ENCODE data around the gene SMAD3. TPM values are rescaled to one million over a fixed set of nuclear protein-coding genes. Genes with fewer than 3 reads are reported as not detected.

SMAD3 gene
- total RNA-seq, 2 experiments from 2014 or later: 74.1 to 75.9 TPM

GRCh38 chr15:67085818-67086636 is 20.6 kb downstream of the SMAD3 start:
- Mint-ChIP-seq H3K9me3 (no peaks in the 10 kb centered on the region), H3K4me1 (peaks cover 90% of the 10 kb centered on the region), H3K4me3 (peak overlapping the region; percentile 55), H3K27me3 (no peaks in the 10 kb centered on the region), H3K36me3 (peaks cover 9% of the 10 kb centered on the region), H3K27ac (peak overlapping the region; percentile 67)
- DNase-seq: no peak
- POLR2A ChIA-PET: interaction anchor here (0.6 to 2.8 kb wide), 15 partner anchors 13 to 436 kb away, joined by 3 to 15 read pairs (median 4); partner anchors contain the start of gene SMAD3
- ATAC-seq (ENCODE audit: low read depth): peak; percentile 48

- H3K27me3 Mint-ChIP-seq: peaks cover 2% of the 10 kb centered on the region
Measured at GRCh38 chr15:67086637-67086914, 21.2 kb downstream of the SMAD3 start.

GRCh38 chr15:67087507-67088172 is 22.2 kb downstream of the SMAD3 start:
- no peak overlapping the region for H3K27ac Mint-ChIP-seq
- peaks cover 2% of the 10 kb centered on the region for H3K27me3 Mint-ChIP-seq
- H3K9me3 Mint-ChIP-seq: no peaks in the 10 kb centered on the region
- H3K4me1 Mint-ChIP-seq: peaks cover 86% of the 10 kb centered on the region
- peaks cover 5% of the 10 kb centered on the region for H3K36me3 Mint-ChIP-seq
- DNase-seq: no peak
- POLR2A ChIA-PET: interaction anchor here (0.9 to 2.7 kb wide), 2 partner anchors 19 kb away, joined by 4 to 15 read pairs; no protein-coding TSS in a partner anchor
- H3K4me3 Mint-ChIP-seq: no peak overlapping the region
- no peak for ATAC-seq (ENCODE audit: low read depth)

More at GRCh38 chr15:67086637-67086914, 21.2 kb downstream of the SMAD3 start:
- Mint-ChIP-seq H3K4me1 (peaks cover 90% of the 10 kb centered on the region), H3K4me3 (peak overlapping the region; percentile 55), H3K27ac (peak overlapping the region; percentile 67), H3K36me3 (peaks cover 9% of the 10 kb centered on the region), H3K9me3 (no peaks in the 10 kb centered on the region)
- DNase-seq (no peak), ATAC-seq (ENCODE audit: low read depth) (no peak)
- POLR2A ChIA-PET: interaction anchor here (0.7 to 2.8 kb wide), 7 partner anchors 14 to 48 kb away, joined by 3 to 15 read pairs (median 4); no protein-coding TSS in a partner anchor

GRCh38 chr15:67089217-67090193 is 24.1 kb downstream of the SMAD3 start:
- H3K9me3 Mint-ChIP-seq: no peaks in the 10 kb centered on the region
- H3K27me3 Mint-ChIP-seq: peaks cover 2% of the 10 kb centered on the region
- H3K4me3 Mint-ChIP-seq: no peak overlapping the region
- ATAC-seq (ENCODE audit: low read depth): no peak
- peaks cover 8% of the 10 kb centered on the region for H3K36me3 Mint-ChIP-seq
- POLR2A ChIA-PET: no interaction called here
- peak overlapping the region; percentile 58 for H3K27ac Mint-ChIP-seq
- no peak for DNase-seq
- H3K4me1 Mint-ChIP-seq: peaks cover 79% of the 10 kb centered on the region

GRCh38 chr15:67090297-67091070 is 25.1 kb downstream of the SMAD3 start:
- DNase-seq (no peak), ATAC-seq (ENCODE audit: low read depth) (no peak)
- Mint-ChIP-seq H3K36me3 (peaks cover 13% of the 10 kb centered on the region), H3K27me3 (peaks cover 4% of the 10 kb centered on the region), H3K4me3 (peak overlapping the region; percentile 66), H3K9me3 (no peaks in the 10 kb centered on the region), H3K27ac (no peak overlapping the region), H3K4me1 (peaks cover 75% of the 10 kb centered on the region)
- POLR2A ChIA-PET: interaction anchor here (1.1 kb wide), 1 partner anchor 25 kb away, joined by 3 read pairs; the partner anchor contains the start of gene SMAD3

GRCh38 chr15:67091071-67091979 is 25.9 kb downstream of the SMAD3 start:
- Mint-ChIP-seq H3K4me3 (peak overlapping the region; percentile 66), H3K9me3 (no peaks in the 10 kb centered on the region), H3K27ac (peak overlapping the region; percentile 64), H3K4me1 (peaks cover 73% of the 10 kb centered on the region), H3K27me3 (peaks cover 4% of the 10 kb centered on the region), H3K36me3 (peaks cover 18% of the 10 kb centered on the region)
- POLR2A ChIA-PET: interaction anchor here (1.0 to 2.8 kb wide), 3 partner anchors 11 to 43 kb away, joined by 3 to 13 read pairs (median 5); partner anchors contain the start of gene SMAD3
- DNase-seq (peak; percentile 67), ATAC-seq (ENCODE audit: low read depth) (peak; percentile 81)

- Mint-ChIP-seq H3K4me3 (no peak overlapping the region), H3K4me1 (peaks cover 72% of the 10 kb centered on the region), H3K9me3 (no peaks in the 10 kb centered on the region), H3K27ac (peak overlapping the region; percentile 16), H3K36me3 (peaks cover 23% of the 10 kb centered on the region), H3K27me3 (peaks cover 4% of the 10 kb centered on the region)
- ATAC-seq (ENCODE audit: low read depth) (no peak), DNase-seq (no peak)
- POLR2A ChIA-PET: interaction anchor here (1.0 to 2.8 kb wide), 3 partner anchors 10 to 42 kb away, joined by 3 to 13 read pairs (median 5); partner anchors contain the start of gene SMAD3
Measured at GRCh38 chr15:67091980-67092677, 26.7 kb downstream of the SMAD3 start.

GRCh38 chr15:67092752-67093503 is 27.5 kb downstream of the SMAD3 start:
- H3K4me1 Mint-ChIP-seq: peaks cover 73% of the 10 kb centered on the region
- ATAC-seq (ENCODE audit: low read depth) (no peak), DNase-seq (no peak)
- H3K27ac Mint-ChIP-seq: peak overlapping the region; percentile 60
- H3K36me3 Mint-ChIP-seq: peaks cover 27% of the 10 kb centered on the region
- no peaks in the 10 kb centered on the region for H3K9me3 Mint-ChIP-seq
- H3K27me3 Mint-ChIP-seq: peaks cover 4% of the 10 kb centered on the region
- POLR2A ChIA-PET: interaction anchor here (0.9 to 2.8 kb wide), 2 partner anchors 9 to 42 kb away, joined by 3 to 13 read pairs; no protein-coding TSS in a partner anchor
- no peak overlapping the region for H3K4me3 Mint-ChIP-seq

GRCh38 chr15:67093504-67093862 is 28.1 kb downstream of the SMAD3 start:
- Mint-ChIP-seq H3K4me1 (peaks cover 74% of the 10 kb centered on the region), H3K36me3 (peaks cover 30% of the 10 kb centered on the region), H3K4me3 (no peak overlapping the region), H3K27ac (peak overlapping the region; percentile 40), H3K27me3 (peaks cover 4% of the 10 kb centered on the region), H3K9me3 (no peaks in the 10 kb centered on the region)
- DNase-seq: no peak
- no peak for ATAC-seq (ENCODE audit: low read depth)
- POLR2A ChIA-PET: interaction anchor here (0.9 to 2.8 kb wide), 2 partner anchors 9 to 41 kb away, joined by 3 to 13 read pairs; no protein-coding TSS in a partner anchor

- DNase-seq (no peak), ATAC-seq (ENCODE audit: low read depth) (no peak)
- Mint-ChIP-seq H3K36me3 (peaks cover 34% of the 10 kb centered on the region), H3K27ac (no peak overlapping the region), H3K4me1 (peaks cover 75% of the 10 kb centered on the region), H3K9me3 (no peaks in the 10 kb centered on the region), H3K27me3 (peaks cover 4% of the 10 kb centered on the region), H3K4me3 (no peak overlapping the region)
- POLR2A ChIA-PET: interaction anchor here (0.9 to 1.0 kb wide), 2 partner anchors 29 to 41 kb away, joined by 3 read pairs; partner anchors contain the start of gene SMAD3
Measured at GRCh38 chr15:67094001-67094826, 28.8 kb downstream of the SMAD3 start.
